HG03558 (cell line): ENCODE data around the gene UHMK1.
A peak's percentile ranks its signal among the peaks of the same experiment; 100 is the strongest.
"Not testable (repeated sequence)": the region's sequence is repeated elsewhere in the genome, so short reads cannot be mapped to it uniquely, and the experiment has no call there.

ENCODE experiments used
- ATAC-seq: cut with Tn5 transposase; IDR thresholded peaks from one replicate; pipeline ENCODE4 v1.9.1; 2021; ENCODE audit warnings: moderate number of reproducible peaks; ENCODE audit not compliant: unreplicated experiment; ENCODE audit errors: extremely low read depth

Gene UHMK1, protein sequence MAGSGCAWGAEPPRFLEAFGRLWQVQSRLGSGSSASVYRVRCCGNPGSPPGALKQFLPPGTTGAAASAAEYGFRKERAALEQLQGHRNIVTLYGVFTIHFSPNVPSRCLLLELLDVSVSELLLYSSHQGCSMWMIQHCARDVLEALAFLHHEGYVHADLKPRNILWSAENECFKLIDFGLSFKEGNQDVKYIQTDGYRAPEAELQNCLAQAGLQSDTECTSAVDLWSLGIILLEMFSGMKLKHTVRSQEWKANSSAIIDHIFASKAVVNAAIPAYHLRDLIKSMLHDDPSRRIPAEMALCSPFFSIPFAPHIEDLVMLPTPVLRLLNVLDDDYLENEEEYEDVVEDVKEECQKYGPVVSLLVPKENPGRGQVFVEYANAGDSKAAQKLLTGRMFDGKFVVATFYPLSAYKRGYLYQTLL

DNA sequence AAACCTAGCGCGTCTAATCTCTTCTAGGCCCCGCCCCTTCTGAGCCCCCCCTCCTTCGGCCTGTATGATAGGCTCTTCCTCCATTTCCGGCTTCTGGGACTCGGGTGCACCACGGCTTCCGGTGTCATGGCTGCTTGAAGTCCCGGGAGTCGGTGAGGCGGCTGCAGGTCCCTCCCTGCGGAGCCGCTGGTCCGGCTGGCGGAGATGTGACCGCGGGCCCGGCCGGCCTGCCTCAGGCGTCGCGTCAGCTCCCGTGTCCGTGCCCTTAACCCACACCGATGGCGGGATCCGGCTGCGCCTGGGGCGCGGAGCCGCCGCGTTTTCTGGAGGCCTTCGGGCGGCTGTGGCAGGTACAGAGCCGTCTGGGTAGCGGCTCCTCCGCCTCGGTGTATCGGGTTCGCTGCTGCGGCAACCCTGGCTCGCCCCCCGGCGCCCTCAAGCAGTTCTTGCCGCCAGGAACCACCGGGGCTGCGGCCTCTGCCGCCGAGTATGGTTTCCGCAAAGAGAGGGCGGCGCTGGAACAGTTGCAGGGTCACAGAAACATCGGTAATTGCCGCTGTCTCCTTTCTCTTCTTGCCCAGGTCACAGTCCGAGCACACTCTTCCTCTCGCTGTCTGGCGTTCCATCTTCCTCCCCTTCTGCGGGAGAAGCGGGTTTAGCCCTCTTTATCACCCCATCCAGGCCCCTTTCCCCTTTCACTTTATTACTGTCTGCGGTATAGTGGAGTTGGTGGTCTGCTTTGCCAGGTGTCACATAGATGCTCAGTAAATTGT is at the start of gene UHMK1:
Gene UHMK1 (plus strand): TSS at position 96 of the 773 bp plus-strand sequence. CDS start 183 bp downstream, at position 279.
- peak; percentile 92 for ATAC-seq

DNA sequence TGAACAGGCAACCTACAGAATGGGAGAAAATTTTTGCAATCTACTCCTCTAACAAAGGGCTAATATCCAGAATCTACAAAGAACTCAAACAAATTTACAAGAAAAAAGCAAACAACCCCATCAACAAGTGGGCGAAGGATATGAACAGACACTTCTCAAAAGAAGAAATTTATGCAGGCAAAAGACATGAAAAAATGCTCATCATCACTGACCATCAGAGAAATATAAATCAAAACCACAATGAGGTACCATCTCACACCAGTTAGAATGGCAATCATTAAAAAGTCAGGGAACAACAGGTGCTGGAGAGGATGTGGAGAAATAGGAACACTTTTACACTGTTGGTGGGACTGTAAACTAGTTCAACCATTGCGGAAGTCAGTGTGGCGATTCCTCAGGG is 43.3 kb upstream of the UHMK1 start:
- not testable (repeated sequence) for ATAC-seq

DNA sequence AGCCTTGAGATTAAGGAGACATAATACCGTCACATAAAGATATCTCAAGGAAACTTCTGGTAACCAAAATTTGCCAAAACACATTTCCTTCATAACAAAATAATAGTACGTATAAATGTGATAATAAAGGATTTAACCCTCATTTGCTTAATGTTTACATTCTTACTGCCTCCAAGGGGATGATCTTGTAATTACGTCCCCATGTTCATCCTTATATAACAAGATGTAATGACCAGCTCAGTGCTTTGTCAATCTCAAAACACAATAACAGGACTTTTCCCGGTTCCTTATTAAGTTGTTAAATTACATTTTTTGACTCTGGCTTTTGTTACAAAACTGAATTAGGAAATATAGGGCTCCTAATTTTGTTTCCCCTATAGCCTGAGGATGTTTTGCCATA is 41.3 kb upstream of the UHMK1 start:
- ATAC-seq, result no peak

DNA sequence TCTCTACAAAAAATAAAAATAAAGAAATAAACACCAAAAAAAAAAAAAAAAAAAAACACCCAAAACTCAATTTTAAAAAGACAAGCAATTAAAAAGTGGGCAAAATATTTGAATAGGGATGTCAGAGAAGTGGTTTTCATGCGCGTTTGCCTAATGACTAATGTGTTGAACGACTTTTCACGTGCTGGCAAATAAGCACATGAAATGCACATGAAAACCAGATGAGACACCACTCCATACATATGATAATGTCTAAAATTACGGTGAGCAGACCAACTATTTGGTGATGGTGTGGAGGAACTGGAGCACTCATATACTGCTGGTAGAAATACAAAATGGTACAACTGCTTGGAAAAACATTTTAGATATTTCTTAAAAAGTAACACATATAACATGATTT is 39.4 kb upstream of the UHMK1 start:
- no peak for ATAC-seq

DNA sequence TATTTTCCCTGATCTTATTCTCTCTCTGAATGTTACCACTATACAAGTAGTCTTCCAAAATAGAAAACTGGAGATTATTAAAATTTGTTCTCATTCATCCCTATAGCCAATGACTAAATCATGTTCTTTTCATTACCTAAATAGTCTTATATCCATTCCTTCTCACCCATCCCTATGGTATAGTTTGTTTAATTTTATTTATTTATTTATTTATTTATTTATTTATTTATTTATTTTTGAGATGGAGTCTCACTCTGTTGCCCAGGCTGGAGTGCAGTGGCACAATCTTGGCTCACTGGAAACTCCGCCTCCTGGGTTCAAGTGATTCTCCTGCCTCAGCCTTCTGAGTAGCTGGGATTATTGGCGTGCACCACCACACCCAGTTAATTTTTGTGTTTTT is 35.2 kb upstream of the UHMK1 start:
- ATAC-seq, result not testable (repeated sequence)

DNA sequence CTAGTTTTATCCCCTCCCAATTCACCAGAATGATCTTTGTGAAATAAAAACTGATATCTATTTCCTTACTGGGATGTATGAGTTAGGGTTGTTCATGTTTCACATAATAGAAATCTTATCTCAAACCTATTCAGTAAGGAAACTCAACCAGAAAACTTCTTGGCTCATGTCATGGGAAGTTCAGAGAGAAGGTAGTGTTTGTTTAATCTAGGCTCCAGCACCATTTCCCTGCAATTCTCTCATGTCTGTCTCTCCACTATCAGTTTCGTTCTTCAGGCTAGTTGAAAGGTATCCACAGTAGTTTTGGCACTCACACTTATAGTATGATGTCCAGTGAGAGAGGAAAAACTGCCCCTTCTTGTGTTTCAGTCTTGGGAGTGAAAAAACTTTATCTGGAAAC is 34.6 kb upstream of the UHMK1 start:
- ATAC-seq, result no peak

DNA sequence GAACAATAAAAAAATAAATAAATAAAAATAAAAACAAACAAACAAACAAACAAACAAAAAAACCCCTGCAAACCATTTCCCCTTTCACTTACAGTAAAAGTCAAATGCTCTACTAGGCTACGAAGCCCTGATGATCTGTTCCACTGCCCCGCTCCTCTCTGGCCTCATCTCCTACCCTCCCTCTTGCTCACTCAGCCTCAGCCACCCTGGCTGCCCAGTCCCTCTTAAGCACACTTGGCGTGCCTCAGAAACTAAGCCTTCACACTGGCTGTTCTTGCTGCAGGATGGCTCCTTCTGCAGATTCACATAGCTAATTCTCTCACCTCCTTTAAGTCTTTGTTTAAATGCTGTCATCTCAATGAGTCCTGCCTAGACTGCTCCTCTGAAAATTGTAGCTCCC is 30.8 kb upstream of the UHMK1 start:
- ATAC-seq, result no peak

DNA sequence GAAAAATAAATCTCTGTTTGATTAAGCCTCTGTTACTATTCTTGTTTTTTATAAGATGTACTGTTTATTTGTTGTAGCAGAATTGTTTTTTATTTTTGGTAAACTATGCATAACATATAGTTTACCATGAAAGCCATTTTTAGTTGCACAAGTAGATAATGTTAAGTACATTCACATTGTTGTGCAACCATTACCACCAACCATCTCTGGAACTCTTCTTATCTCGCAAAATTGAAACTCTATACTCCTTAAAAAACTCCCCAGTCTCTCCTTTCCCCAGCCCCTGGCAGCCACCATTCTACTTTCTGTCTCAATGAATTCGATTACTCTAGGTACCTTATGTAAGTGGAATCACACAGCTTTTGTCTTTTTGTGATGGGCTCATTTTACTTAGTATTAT is 27.4 kb upstream of the UHMK1 start:
- ATAC-seq, result no peak

DNA sequence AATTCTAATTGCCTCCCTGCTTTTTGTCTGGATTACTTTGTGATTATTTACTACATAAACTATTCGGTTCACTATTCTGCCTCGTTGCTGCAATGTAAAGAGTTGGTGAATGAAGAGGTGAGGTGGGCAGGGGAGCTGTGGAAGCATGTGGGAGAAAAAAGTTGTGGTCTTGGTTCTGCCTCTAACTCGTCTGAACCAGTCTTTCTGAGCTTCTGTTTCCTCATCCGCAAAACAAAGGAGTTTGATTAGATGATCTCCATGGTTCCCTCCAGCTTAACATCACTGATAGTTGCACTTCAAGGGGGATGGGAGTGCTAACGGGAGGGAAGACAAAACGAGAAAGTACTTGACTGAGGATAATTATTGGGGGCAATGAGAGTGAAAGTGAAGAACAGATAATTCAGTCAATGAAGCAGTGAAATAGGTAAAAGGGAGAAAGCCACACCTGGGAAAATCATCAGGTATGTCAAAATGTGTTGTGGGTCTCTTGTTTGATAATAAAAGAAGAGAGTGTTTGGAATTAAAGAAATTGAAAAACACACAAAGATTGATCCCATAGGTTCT is 26.2 kb upstream of the UHMK1 start:
- no peak for ATAC-seq

DNA sequence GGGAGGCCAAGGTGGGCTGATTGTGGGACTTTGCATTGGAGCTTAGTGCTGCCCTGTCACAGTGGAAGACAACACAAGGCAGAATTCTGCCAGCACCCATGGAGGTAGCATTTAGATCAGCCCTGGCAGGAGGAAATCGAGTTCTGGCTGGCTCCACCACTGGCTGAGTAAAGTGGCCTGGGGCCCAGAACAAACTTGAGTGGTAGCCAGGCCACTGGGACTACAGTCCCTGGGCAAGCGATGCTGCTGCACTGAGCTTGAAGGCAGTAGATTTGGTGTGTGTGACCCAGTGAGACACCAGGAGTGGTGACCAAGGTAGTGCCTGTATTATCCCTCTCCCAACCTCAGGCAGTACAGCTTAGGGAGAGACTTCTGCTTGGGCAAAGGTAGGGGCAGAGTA is 22.5 kb upstream of the UHMK1 start:
- no peak for ATAC-seq

DNA sequence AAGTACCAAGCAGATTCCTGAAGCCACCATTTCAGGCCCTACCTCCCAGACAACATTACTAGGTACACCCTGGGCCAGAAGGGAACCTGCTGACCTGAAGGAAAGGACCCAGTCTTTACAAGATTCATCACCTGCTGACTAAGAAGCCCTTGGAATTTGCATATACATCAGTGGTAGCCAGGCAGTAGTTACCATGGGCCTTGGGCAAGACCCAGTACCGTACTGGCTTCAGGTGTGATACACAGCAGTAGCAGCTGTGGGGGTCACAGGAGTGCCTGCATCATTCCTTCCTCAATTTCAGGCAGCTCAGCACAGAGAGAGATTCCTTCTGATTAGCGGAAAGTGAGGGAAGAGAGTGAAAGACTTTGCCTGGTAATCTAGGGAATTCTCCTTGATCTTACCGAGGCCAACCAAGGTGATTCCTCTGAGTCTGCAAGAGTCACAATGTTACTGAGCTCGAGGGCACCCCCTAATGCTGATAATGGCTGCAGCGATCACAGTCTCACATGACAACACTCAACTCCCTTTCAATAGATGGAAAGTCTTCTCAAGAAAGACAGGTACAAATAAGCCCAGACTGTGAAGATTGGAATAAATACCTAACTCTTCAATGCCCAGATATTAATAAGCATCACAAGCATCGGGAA is 22.0 kb upstream of the UHMK1 start:
- no peak for ATAC-seq

DNA sequence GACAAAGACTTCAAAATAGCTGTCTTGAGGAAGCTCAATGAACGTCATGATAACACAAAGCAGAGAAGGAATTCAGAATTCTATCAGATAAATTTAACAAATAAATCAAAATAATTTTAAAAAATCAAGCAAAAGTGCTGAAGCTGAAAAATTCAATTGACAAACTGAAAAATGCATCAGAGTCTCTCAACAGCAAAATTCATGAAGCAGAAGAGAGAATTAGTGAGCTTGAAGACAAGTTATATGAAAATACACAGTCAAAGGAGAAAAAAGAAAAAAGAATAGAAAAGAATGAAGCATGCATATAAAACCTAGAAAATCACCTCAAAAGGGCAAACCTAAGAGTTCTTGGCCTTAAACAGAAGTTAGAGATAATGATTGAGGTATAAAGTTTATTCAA is 21.0 kb upstream of the UHMK1 start:
- no peak for ATAC-seq

DNA sequence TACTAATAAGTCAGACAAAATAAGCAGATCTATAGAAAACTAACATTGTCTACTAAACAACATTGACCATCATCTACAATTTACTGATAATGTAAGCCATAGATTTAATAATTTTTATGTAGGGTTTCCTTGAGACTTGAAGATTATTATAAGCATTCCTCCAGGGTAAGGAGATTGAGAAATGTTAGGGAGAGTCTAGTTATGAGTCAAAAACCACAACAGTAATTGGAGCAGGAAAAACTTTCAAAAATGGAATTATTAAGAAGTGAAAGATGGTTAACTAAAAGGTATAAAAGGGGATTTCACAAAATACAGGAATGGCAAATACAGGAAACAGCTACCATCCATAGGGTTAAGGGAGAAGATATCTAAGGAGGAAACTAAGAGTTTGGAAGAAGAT is 12.4 kb upstream of the UHMK1 start:
- no peak for ATAC-seq

DNA sequence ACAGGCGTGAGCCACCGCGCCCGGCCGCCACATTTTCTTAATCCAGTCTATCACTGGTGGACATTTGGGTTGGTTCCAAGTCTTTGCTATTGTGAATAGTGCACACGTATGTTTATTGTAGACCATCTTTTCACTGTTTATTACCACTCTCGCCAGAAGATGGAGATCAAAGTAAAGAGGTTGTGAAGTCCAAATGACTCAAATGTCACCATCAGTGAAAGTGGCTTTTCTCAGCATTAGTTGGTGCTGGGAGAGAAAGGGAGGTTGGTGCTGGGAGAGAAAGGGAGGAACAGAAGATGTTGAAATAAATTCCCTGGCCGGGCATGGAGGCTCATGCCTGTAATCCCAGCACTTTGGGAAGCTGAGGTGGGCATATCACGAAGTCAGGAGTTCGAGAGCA is 10.4 kb upstream of the UHMK1 start:
- ATAC-seq, result no peak

DNA sequence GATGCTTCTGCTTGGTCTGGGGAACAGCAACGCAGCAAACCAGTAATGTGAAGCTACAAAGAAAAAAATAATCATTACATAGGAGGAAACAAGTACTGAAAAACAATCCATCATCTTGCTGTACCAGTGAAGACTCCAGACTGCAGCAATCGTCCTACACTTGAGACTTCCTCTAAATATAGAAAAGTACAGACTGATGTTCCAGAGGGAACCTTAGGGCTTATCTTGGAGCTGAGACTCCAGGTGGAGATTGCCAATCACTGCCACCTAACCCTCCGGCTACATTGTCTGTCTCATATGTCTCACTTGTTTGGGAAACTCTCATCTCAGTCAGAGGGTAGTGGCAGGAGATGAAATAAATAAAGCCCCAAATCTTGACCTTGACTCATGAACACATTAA is 9.4 kb upstream of the UHMK1 start:
- no peak for ATAC-seq

DNA sequence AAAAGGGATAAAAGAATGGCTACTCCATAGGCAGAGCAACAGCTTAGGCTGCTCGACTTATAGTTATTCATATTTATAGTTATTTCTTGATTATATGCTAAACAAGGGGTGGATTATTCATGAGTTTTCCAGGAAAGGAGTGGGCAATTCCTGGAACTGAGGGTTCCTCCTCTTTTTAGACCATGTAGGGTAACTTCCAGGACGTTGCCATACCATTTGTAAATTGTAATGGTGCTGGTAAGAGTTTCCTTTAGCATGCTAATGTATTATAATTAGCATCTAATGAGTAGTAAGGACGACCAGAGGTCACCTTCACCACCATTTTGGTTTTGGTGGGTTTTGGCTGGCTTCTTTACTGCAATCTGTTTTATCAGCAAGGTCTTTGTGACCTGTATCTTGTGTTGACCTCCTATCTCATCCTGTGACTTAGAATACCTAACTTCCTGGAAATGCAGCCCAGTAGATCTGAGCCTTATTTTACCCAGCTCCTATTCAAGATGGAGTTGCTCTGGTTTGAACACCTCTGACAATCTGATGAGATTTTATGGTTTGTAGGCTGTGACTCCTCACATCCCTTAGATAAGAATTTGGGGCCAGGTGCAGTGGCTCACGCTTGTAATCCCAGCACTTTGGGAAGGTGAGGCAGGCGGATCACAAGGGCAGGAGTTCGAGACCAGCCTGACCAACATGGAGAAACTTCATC is 1.9 kb upstream of the UHMK1 start:
- ATAC-seq, result not testable (repeated sequence)

DNA sequence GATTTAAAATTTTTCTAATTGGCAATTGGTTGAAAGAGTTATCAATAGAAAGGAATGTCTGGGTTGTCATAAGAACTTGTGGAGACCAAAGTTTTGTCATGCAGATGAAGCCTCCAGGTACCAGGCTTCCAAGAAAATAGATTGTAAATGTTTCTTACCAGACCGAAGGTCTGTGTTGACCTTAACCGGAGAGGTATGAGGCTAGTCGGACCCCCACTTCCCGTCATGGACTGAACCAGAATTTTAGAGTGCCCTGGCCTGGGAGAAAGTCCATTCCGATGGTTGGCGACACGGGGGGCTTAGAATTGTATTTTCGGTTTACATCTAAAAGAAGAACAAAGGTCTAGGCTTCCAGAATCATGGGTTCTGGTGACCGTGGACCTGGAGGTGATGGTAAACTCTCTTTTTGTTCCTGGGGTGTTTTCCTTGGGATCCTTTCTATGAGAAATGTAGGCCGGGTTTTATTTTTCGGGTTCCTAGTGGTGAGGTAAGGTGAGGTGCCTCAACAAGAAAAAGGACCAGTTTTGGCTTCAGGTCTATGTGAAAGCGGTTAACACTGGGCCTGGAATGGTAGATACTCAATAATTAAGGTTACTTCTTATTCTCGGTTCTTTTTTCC is 405 bp upstream of the UHMK1 start:
- no peak for ATAC-seq

DNA sequence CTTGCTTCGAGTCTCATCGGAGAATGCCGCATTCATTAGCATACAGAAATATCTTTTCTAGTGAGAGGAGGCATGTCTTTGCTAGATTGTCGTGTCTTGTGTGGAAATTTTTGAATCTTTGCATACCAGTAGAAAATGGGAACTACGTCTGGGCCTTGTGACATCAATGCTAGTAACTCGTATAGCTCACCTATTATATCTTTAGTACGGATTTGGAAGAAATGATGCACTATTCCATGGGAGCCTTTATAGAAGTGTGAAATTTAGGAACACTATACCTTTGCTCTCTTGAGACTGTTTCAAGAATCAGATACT is 835 bp downstream of the UHMK1 start:
- ATAC-seq, result no peak

DNA sequence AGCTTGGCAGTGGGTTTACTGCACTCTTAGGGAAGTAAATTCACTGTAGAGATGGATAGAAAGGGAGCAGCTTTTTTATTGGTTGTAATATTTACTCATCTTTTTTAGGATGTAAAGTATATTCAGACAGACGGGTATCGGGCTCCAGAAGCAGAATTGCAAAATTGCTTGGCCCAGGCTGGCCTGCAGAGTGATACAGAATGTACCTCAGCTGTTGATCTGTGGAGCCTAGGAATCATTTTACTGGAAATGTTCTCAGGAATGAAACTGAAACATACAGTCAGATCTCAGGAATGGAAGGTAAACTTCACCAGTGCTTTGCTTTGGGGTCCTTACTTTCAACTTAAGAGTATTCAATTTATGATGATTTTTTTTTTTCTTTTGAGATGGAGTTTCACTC is 3.2 kb downstream of the UHMK1 start:
- no peak for ATAC-seq

DNA sequence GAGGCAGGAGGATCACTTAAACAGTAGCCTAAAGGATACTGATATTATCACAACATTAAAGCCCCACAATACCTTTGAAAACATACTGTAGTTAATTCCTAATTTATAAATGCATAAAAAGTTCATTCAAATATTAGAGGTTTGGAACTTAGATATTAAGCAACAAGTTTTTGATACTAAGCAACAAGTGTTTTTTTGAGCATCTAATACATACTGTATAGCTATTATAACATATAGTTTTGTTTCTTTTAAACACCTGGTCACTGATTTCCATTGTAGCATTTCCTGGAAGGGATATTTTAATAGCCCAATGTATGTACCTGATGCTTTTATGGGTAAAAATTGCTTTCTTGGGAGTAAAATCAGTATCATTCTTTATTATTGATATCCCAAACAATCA is 4.5 kb downstream of the UHMK1 start:
- no peak for ATAC-seq
